DND-41 (cell line): ENCODE data around the gene MOB3B.

Experiments
- CTCF ChIP-seq: IDR thresholded peaks from 2 replicates; pipeline ENCODE4 v1.5.1; 2012; ENCODE audit warnings: borderline replicate concordance, low read length, moderate library complexity, mild to moderate bottlenecking; ENCODE audit not compliant: poor library complexity, severe bottlenecking; ENCODE audit errors: extremely low read depth
- EZH2 ChIP-seq: IDR thresholded peaks from 3 replicates; pipeline ENCODE4 v1.6.1; 2012; ENCODE audit warnings: borderline replicate concordance, low read depth, mild to moderate bottlenecking, moderate library complexity, low read length, inconsistent platforms; ENCODE audit not compliant: severe bottlenecking

GRCh38 chr9:27536168-27536567, 6.6 kb upstream of the MOB3B start:
- no peak for TF ChIP-seq EZH2
- no peak for TF ChIP-seq CTCF
